ENCODE results near the gene EMX1. TPM values are rescaled to one million over a fixed set of nuclear protein-coding genes. Genes with fewer than 3 reads are reported as not detected.

EMX1 gene
- total and polyA plus RNA-seq, 2 of the 13 experiments (the other 11 are each of a cell fraction or from before 2014, with no cell fraction given) = 0.62 to 4.9 TPM

- no peak for TF ChIP-seq ATF4 (CRISPR knock-in tag; IDR thresholded peaks at IDR 0.05)
- no peak for TF ChIP-seq ZBTB21 (CRISPR knock-in tag; IDR thresholded peaks at IDR 0.05)
- TF ChIP-seq HOXA5 (CRISPR knock-in tag; IDR thresholded peaks at IDR 0.05) = no peak
- no peak for TF ChIP-seq CENPX (CRISPR knock-in tag; IDR thresholded peaks at IDR 0.05)
- TF ChIP-seq PHF8 (CRISPR knock-in tag; IDR thresholded peaks at IDR 0.05) = peak; percentile 84
- TF ChIP-seq RARG (CRISPR knock-in tag; IDR thresholded peaks at IDR 0.05; ENCODE audit: low read depth) = no peak
- TF ChIP-seq DDIT3 (CRISPR knock-in tag; IDR thresholded peaks at IDR 0.05) = no peak
- peak; percentile 74 for TF ChIP-seq SP5 (CRISPR knock-in tag; IDR thresholded peaks at IDR 0.05; ENCODE audit: borderline replicate concordance, low read depth)
- TF ChIP-seq ZNF619 (CRISPR knock-in tag; IDR thresholded peaks at IDR 0.05) = no peak
- no peak for TF ChIP-seq NCOR1 (IDR thresholded peaks at IDR 0.05; ENCODE audit: borderline replicate concordance, low read length)
- peak; percentile 84; the same call in 1 of the 2 replicates for TF ChIP-seq ZNF451 (CRISPR knock-in tag; IDR thresholded peaks at IDR 0.05)
- TF ChIP-seq ETV5 (CRISPR knock-in tag; IDR thresholded peaks at IDR 0.05; ENCODE audit: borderline replicate concordance) = peak; percentile 36; the same call in 1 of the 2 replicates
- TF ChIP-seq ZSCAN25 (CRISPR knock-in tag; IDR thresholded peaks at IDR 0.05) = no peak
- no peak for TF ChIP-seq ZNF503 (CRISPR knock-in tag; IDR thresholded peaks at IDR 0.05)
- TF ChIP-seq DBP (CRISPR knock-in tag; IDR thresholded peaks at IDR 0.05; ENCODE audit: not compliant biosample characterization) = no peak
- peak; percentile 74; the same call in 1 of the 2 replicates for TF ChIP-seq ZSCAN20 (CRISPR knock-in tag; IDR thresholded peaks at IDR 0.05; ENCODE audit: borderline replicate concordance)
- no peak for TF ChIP-seq IRF1 (CRISPR knock-in tag; IDR thresholded peaks at IDR 0.05; ENCODE audit: low read depth)
- TF ChIP-seq REXO4 (CRISPR knock-in tag; IDR thresholded peaks at IDR 0.05; ENCODE audit: borderline replicate concordance) = no peak
- peak; percentile 65; the same call in 1 of the 2 replicates for TF ChIP-seq KAT8 (CRISPR knock-in tag; IDR thresholded peaks at IDR 0.05)
- TF ChIP-seq GABPB1 (CRISPR knock-in tag; IDR thresholded peaks at IDR 0.05) = peak; percentile 74; the same call in 1 of the 2 replicates
- no peak for TF ChIP-seq MBNL3 (CRISPR knock-in tag; conservative IDR thresholded peaks at IDR 0.05)
- peak; percentile 86; the same call in 1 of the 2 replicates for TF ChIP-seq TFDP1 (CRISPR knock-in tag; IDR thresholded peaks at IDR 0.05; ENCODE audit: borderline replicate concordance)
- TF ChIP-seq ZBTB3 (CRISPR knock-in tag; IDR thresholded peaks at IDR 0.05; ENCODE audit: borderline replicate concordance, low read depth) = no peak
Measured at GRCh38 chr2:72915907-72916742, 1.2 kb upstream of the EMX1 start (continued).

Data from HepG2 (cell line).